GM18907 (cell line): ENCODE measurements around the gene ADIPOR2.

ENCODE experiments used
- ATAC-seq: cut with Tn5 transposase; IDR thresholded peaks from one replicate; pipeline ENCODE4 v1.9.1; 2021; ENCODE audit warnings: mild to moderate bottlenecking, moderate library complexity; ENCODE audit not compliant: unreplicated experiment

Gene ADIPOR2

GRCh38 chr12:1826867-1827705 is 136.2 kb downstream of the ADIPOR2 start:
- ATAC-seq: no peak

DNA sequence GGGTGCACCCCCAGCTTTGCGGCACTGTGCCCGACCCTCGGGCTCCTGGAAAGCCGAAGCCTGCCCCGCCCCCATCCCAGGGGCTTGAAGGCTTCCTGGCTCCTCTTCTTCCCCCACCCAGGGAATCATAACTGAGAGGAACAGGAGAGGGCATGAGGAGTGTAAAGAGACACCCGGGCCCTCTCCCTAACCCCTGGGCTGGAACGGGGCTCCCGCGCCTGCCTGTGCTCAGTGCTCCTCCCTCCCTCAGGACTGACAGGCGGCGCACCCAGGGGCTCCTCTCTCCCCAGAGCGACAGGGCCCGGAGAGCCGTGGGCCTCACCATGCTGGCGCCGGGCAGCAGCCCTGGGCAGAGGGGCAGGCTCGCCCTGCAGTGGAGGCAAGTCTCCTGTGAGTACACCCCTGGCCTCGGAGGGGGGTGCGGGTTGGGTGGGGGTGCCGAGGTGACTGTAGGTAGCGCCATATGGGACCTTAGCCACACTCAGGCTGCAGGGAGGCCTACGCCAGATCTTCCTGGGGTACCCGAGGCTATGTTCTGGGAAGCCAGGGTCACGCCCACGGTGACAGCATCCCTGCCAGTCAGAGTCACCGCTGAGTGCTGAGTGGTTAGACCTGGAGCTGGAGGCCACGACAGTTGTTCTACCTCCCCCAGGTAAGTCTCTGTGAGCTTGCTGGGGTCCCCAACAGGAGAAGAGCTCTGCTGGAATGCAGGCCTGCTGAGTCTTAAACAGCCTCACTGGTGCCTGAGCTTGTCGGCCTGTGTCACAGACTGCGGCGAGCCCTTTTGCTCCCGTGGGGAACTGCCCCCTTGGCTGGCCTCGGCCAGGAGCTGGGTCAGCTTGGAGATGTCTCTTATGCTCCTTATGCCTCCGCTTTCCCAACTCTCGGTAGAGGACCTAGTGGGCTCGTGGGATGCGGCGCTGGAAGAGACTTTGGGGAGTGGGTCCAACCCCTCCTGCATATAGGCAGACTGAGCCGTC is 137.2 kb downstream of the ADIPOR2 start:
- ATAC-seq: no peak

- ATAC-seq: no peak
Measured at GRCh38 chr12:1828856-1829255, 138.0 kb downstream of the ADIPOR2 start.

DNA sequence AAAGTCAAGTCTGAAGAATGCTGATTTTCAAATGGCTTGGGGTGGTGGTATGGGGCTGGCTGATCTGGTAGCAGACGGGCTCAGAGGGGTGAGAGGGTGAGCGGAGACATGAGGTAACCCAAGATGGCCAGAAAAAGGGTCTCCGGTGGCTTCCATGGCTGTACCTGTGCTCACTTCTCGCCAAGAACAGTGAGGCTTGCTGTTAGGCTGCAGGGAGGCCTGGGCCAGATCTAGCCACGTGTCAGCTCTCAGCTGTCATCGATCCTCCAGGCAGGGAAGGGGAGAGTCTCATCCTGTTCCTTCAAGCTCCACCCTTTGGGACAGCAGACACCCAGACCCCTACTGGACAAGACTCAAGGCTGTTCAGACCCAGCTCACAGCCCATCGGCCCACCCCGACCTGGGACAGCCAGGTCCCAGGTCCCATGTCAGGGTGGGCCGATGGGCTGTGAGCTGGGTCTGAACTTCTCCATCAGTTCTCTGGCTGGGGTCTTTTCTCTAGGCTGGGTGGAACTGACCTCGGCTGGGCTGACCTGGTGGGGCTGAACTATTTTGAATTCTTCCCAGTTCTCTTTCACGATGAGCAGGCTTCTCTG is 138.5 kb downstream of the ADIPOR2 start:
- no peak for ATAC-seq

DNA sequence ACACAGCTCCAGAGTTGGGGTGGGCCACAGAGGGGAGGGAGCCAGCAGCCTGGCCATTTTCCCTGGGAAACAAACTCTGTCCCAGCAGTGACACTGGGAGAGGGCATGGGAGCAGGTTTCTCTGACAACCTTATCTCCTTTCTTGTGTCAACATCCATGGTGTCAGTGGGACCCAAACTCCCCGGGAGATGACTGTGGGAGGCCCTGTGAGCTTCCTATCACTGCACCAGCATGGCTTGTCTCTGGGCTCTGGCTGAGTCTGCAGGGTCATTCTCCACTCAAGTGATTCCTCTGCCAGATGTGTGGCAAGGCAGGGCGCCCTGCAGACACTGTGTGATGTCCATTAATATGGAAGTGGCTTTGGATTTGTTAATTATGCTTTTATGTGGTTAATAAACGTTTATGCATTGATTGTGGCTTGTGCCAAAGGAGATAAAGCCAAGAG is 139.6 kb downstream of the ADIPOR2 start:
- ATAC-seq: no peak

DNA sequence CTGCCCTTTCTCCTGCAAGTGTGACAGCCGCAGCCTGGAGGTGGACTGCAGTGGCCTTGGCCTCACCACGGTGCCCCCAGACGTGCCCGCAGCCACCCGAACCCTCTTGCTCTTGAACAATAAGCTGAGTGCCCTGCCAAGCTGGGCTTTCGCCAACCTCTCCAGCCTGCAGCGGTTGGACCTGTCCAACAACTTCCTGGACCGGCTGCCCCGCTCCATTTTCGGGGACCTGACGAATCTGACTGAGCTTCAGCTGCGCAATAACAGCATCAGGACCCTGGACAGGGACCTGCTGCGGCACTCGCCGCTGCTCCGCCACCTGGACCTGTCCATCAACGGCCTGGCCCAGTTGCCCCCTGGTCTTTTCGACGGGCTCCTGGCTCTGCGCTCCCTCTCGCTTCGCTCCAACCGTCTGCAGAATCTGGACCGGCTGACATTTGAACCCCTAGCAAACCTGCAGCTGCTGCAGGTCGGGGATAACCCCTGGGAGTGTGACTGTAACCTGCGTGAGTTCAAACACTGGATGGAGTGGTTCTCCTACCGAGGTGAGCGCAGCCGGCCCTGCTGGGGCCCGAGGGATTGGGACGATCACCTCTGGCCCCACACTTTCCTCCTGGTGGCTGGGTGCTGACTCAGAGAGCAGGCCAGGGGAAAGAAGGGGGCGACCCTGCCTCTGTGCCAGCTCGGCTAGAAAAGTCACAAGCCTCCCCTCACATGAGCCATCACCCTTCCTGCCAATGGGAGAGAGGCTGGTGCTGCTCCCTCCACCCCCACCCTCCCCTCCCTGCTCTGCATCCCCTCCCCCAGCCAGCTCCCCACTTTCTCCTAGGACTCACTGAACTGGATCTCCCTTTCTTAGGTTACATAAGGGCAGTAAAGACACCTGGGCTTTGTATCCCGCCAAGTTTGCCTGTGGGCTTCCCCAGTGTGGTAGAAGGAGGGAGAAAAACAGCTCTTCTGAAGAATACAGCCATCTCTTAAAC is 140.4 kb downstream of the ADIPOR2 start:
- ATAC-seq: no peak

DNA sequence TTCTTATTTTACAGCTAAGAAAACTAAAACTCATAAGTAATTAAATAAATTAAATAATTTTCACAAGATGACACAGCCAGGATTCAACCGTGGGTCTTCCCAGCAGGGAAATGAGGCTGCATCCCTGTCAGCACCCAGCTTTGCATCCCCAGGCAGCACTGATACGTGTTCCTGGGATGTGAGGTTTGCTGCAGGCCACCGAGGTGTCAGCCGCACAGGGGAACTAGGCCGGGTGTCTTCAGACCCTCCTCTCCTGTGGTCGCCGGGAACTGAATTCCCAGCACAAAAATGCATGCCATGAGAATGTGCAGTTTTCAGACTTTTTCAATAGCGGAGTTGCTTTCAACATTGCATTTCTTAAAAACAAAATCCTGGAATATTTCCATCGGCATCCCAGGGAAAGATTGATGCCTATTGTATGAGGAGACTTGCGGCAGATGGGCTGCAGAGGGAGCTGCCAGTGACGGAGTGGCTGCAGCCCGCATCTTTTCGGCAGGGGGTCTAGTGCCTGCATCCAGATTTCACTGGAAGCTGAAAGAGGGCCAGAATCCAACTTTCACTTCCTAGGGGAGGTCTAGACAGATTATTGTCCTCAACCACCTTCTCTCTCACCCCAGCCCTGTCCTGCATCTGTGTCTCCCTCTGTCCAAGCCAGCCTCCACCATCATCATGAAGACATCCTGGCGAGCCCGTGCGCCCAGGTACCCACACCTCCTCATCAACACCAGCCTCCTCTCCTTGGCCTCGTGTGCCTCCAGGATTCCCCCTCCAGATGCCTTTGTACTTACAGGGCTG is 142.1 kb downstream of the ADIPOR2 start:
- no peak for ATAC-seq

GRCh38 chr12:1833596-1834028 is 142.7 kb downstream of the ADIPOR2 start:
- no peak for ATAC-seq

GRCh38 chr12:1834186-1834925 is 143.5 kb downstream of the ADIPOR2 start:
- ATAC-seq: no peak

DNA sequence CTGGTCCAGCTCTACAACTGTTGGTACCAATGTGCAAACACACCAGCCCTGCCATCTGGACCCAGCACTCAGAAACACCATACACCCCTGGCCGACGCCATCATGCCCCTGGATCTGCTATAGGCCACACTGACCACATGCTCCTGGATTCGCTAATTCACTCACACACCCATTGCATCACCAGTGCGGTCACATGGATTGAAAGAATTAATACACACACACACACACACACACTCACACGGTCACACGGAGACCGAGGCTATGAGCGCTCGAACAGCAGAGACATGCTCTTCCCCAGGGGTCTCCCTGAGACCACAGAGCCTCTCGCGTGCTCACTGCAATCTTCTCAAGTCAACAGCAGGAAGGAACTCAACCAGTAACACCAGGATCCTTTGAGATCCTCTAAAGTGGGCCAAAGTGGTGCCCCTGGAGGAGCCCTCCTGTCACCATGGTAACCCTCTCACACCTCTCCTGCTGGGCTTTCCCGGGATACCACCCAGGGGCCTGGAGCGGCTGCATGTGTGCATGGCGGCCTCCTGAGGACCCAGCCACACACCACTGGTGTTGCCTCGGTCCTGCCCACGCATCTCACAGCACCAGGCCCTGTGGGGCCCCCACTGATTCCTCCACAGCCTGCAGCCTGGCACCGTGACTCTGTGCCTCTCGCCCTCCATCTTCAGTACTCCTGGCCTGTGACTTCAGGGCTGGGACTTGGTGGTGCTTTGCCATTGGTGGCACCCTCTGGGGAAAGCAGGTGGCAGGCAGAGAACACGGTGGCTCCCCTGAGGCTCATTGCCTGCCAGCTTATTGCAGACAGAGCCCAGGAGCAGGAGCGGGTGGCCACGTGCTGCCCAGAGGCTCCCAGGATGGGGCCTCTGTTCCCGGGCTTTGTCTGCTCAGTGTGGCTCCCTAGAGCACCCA is 144.6 kb downstream of the ADIPOR2 start:
- no peak for ATAC-seq

DNA sequence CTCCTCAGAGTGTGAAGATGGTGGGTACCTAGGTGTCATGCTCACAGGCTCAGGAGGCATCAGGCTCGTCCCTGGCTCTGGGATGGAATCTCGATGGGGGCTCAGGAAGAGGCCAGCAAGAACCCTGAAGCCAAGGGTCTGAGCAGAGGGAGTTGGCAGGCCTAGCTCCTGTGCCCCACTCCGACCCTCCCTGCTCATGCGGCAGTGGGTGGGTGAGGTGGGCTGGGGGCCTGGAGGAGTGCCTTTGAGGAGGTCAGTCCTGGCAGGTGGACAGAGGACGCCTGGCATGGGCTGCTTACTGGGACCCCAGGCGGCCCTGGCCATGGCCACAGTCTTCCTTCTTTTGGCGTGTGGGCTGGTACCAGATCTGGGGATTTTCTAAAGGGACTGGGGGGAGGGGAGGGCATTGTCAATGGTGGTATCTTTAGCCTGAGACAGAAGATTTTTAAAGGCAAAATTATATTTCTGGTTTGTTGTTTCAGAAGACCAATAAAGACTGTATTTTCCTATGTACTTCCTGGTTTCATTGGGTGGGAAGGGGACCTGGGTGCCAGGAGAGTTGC is 145.5 kb downstream of the ADIPOR2 start:
- ATAC-seq: no peak

GRCh38 chr12:1836854-1837421 is 146.1 kb downstream of the ADIPOR2 start:
- ATAC-seq: no peak

DNA sequence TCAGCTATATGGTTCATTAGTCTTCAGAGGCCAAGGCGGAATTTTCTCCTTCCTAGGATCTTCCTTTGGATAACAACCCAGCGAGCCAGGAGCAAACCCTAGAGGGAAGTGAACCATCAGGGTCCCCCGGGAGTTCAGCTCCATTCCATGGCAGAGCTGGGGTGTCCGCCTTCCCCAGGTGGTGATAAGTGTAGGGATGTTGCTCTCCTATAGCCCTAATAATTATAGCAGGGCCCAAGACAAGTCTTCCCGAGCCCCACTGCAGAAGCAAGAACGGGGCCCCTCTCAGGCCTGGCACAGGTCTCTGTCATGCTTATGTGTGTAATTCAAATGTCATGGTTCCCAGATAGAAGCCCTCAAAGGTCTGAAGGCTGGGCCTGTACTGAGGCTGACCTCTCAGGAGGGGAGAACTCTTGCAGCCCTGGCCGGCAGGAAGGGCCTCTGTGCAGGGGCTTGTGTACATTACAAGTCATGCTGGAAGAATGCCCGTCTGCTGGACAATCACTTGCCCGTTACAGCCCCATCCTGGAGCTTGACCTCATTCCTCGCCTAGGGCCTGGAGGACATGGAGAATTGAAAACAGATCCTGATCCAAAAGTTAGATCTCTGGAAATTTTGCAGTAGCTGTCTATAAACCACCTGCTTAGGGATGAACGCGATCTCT is 146.8 kb downstream of the ADIPOR2 start:
- ATAC-seq: no peak
